WERI-Rb-1 (cell line): ENCODE results near the gene SMS.

Experiments
- DNase-seq: peaks from one replicate; pipeline ENCODE4 v3.0.0-alpha.2; 2020
- H3K27ac ChIP-seq: fragments of 250-450 bp; sonication (Bioruptor Pico); 2 replicates; pipeline ENCODE4 v1.5.1; 2020; ENCODE audit warnings: mild to moderate bottlenecking, moderate library complexity
- H3K27me3 ChIP-seq: fragments of 250-450 bp; sonication (Bioruptor Pico); 2 replicates; pipeline ENCODE4 v1.5.1; 2021; ENCODE audit warnings: mild to moderate bottlenecking, low read depth, moderate library complexity; ENCODE audit not compliant: insufficient read depth, severe bottlenecking
- H3K36me3 ChIP-seq: fragments of 250-450 bp; sonication (Bioruptor Pico); 2 replicates; pipeline ENCODE4 v1.5.1; 2020; ENCODE audit warnings: mild to moderate bottlenecking, moderate library complexity
- H3K4me3 ChIP-seq: 2 replicates; pipeline ENCODE4 v1.5.1; 2011; ENCODE audit warnings: low read depth, mild to moderate bottlenecking, control low read depth, low read length
- H3K9me3 ChIP-seq: fragments of 250-450 bp; sonication (Bioruptor Pico); 2 replicates; pipeline ENCODE4 v1.5.1; 2021; ENCODE audit warnings: mild to moderate bottlenecking, moderate library complexity; ENCODE audit not compliant: severe bottlenecking
- CTCF ChIP-seq: IDR thresholded peaks from 2 replicates; pipeline ENCODE4 v1.5.1; 2011; ENCODE audit warnings: low read depth, mild to moderate bottlenecking, control low read depth, inconsistent platforms, low read length

SMS gene

GRCh38 chrX:21932292-21933002, 8.1 kb upstream of the SMS start:
- Histone ChIP-seq H3K36me3 (no peaks in the 10 kb centered on the region), H3K27me3 (peaks cover 1% of the 10 kb centered on the region), H3K9me3 (no peaks in the 10 kb centered on the region), H3K4me3 (no peak overlapping the region), H3K27ac (no peak overlapping the region)
- no peak for DNase-seq
- TF ChIP-seq CTCF = no peak

GRCh38 chrX:21933077-21933476, 7.4 kb upstream of the SMS start:
- H3K27ac ChIP-seq = no peak overlapping the region
- no peaks in the 10 kb centered on the region for H3K9me3 ChIP-seq
- H3K4me3 ChIP-seq = no peak overlapping the region
- DNase-seq = no peak
- H3K36me3 ChIP-seq = no peaks in the 10 kb centered on the region
- peaks cover 2% of the 10 kb centered on the region for H3K27me3 ChIP-seq
- TF ChIP-seq CTCF = no peak

GRCh38 chrX:21934414-21934813, 6.1 kb upstream of the SMS start:
- no peak overlapping the region for H3K4me3 ChIP-seq
- no peak for TF ChIP-seq CTCF
- peaks cover 5% of the 10 kb centered on the region for H3K27me3 ChIP-seq
- no peak overlapping the region for H3K27ac ChIP-seq
- DNase-seq = no peak
- no peaks in the 10 kb centered on the region for H3K36me3 ChIP-seq
- no peaks in the 10 kb centered on the region for H3K9me3 ChIP-seq

- H3K27ac ChIP-seq = peak overlapping the region; percentile 68
Measured at GRCh38 chrX:21939906-21940305, 603 bp upstream of the SMS start.

GRCh38 chrX:21943460-21944135, 3.1 kb downstream of the SMS start:
- Histone ChIP-seq H3K36me3 (peaks cover 4% of the 10 kb centered on the region), H3K9me3 (no peaks in the 10 kb centered on the region), H3K27me3 (peaks cover 5% of the 10 kb centered on the region), H3K4me3 (no peak overlapping the region), H3K27ac (no peak overlapping the region)
- no peak for DNase-seq
- no peak for TF ChIP-seq CTCF

More at GRCh38 chrX:21939906-21940305, 603 bp upstream of the SMS start:
- Histone ChIP-seq H3K9me3 (no peaks in the 10 kb centered on the region), H3K27me3 (peaks cover 8% of the 10 kb centered on the region), H3K4me3 (peak overlapping the region; percentile 34), H3K36me3 (peaks cover 4% of the 10 kb centered on the region)
- no peak for TF ChIP-seq CTCF
- DNase-seq = no peak
